GM18502 (cell line): ENCODE data around the gene CLIC1.

Experiments used
- ATAC-seq: cut with Tn5 transposase; IDR thresholded peaks from one replicate; pipeline ENCODE4 v1.9.1; 2021; ENCODE audit warnings: mild to moderate bottlenecking; ENCODE audit not compliant: unreplicated experiment, poor library complexity

Gene CLIC1

DNA sequence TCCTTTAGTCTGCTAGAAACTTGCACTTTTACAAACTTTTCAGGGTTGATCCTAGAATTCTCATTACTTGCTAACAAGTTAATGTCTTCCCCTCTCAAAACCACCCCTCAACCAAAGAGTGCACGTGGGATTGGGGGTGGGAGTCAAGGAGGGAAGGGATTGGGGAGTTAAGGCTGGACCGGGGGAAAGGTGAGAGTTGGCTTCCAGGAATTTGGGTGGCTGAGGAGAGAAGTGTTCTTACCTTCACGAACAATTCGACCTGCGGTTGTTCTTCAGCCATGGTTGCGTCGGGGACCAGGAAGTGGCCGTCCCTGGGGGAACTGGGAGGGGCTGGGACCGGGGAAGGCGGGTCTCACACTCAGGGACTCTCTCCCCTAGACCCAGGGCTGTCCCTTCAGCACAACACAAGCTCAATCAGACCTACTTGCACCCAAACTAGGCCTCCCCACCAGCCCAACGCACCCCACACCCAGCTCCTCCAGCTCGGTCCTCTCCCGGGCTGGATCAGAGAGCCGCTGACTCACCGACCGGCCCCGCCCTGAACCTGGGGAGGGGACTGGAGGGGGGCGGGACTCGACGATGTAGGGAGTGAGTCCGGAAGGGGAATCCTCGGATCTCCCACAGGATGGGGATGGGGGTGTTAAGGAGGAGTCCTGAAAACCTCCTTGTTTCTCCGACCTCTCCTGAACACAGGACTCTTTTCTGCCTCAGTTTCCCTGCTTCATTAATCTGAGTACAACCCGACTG is at the start of gene CLIC1:
Gene CLIC1, minus strand, starts transcription at position 510 of the 747 bp plus-strand sequence. Its CDS starts 230 bp downstream, at position 280.
- ATAC-seq: no peak

DNA sequence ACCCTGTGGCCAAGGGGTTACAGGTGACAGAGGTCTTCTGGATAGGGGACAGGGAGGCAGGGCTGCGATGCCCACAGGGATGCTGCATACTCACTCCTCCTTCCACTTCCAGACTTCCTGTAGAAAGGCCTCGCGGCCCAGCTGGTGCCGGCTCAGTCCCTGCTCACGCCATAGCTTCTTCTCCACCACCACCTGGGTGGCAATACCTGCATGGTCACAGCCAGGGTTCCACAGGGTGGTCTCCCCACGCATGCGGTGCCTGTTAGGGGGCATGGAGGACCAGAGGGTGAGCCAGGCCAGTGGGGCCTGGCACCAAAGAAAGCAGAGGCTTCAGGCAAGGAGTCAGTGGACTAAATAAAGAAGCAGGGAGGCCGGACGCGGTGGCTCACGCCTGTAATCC is 49.1 kb upstream of the CLIC1 start:
- no peak for ATAC-seq

DNA sequence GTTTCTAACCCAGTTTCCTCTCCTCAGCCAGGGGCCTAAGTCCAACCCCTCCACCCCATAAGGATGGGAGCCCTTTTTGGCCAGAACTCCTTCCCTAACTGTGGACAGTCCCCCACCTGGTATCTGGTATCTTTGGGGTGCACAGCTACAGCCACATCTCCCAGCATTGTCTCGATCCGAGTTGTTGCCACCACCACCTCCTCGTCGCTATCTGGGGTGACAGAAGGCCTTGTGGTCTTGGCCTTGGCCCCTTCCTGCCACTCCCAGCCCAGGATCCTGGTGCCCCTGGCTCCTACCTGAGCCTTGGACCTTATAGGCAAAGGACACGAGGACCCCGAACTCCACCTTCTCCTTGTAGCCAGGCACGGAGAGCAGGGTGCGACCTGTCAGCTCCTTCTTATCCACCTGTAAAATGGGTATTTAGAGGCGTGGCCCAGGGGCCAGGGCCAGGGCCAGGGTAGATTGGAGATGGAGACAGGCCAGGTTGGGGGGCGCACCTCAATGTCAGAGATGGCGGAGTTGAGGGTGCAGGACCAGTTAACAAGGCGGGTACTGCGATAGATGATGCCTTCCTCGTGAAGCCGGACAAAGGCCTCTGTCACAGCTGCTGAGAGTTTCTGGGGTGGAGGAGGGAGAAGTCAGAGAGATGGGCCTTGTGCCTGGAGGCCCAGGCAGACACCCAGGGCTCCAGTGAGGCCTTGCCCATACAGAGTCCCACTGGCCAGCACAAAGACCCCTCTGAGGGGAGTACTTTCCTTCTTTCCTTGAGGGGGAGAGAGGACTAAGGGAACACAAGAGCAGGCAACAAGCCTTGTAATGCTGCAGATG is 48.0 kb upstream of the CLIC1 start:
- no peak for ATAC-seq

DNA sequence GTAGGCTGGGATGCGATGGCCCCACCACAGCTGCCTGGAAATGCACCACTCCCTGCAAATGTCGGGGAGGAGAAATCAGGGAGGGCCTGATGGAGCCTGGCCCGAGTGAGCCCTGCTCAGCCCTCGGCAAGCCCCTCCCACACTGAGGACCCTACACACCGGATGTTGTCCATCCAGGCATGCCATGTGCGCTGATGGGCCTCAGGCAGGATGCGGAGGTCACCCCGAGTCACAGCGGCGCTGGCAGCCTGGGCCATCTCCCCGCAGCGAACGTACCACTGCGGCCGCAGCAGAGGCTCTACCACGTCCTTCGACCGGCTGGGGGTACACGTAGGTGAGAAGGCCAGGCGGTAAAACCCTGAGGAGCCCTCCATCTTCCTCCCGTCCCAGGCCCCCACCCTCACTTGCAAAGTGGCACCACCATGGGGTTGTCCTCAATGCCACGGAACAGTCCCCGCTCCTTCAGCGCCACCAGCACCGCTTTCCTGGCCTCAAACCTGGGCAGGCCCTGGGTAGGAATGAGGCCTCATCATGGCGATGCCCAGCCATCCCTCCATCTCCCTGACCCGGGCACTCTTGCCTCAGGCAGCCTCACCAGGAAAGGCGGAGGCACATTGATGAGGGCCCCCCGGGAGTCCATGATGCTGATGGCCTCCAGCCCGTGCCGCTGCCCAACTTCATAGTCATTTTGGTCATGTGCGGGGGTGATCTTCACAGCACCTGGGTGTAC is 46.0 kb upstream of the CLIC1 start:
- ATAC-seq: no peak

DNA sequence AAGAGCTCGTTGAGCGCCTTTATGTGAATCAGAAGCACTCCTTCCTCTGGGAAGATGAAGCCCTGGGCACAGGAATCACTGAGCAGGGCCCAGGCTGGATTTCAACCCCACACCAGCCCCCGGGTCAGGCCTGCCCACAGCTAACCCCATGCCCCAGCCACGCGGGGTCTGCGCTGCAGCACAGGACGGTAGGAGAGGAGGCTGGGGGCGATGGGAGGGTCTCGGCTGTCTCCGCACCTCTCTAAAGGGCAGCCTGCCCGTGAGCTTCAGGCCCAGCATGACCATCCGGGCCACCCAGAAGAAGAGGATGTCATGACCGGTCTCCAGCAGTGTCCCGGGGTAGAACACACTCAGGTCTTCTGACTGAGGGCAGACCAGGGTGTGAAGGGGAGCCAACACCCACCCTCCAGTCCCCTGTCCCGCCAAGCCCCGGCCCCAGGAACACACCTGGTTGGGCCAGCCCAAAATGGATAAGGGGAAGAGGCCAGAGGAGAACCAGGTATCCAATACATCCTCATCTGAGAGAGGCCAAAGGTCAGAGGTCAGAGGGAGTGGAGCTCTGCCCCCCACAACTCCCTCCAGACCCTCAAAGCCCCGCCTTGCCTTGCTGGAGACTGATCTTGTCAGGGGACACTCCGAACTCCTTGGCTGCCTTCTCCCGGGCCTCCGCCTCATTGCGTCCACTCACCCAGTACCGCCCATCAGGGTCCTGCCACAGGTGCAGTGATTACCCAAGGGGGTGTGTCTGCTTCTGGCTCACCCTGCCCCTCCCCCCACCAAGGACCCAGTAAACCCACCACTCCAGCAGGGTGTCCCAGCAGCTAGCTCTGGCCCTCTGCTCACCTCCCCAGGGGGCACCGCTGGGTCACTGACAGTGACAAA is 45.2 kb upstream of the CLIC1 start:
- ATAC-seq: no peak

DNA sequence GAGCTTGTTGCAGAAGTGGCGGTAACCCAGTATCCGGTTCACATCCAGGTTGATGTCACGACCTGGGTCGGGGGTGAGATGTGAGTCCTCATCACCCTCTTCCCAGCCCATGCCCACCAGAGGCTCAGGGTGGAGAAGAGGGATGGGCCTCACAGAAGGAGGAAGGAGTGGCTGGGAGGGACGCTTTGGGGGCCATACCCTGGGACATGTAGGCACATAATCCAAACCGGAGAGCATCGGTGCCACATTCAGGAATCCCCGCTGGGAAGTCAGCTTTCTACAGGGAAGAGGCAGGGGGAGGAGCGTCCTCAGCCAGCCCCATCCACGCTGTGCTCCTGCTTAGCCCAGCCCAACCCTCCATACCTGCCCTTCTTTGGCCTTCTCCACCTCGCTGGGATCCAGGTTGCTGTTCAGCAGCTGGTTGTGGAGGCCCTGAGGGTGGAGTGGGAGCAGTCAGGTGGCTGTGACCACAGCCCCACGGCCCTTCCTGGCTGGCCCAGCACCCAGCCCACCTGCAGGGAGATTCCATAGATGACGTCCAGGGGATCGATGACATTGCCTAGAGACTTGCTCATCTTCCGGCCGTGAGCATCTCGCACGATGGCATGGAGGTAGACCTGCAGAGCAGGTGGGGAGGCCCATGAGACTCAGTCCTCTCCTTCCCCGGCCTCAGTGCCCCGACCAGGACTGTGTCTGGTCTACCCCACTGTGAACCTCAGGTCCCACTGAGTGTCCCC is 44.3 kb upstream of the CLIC1 start:
- no peak for ATAC-seq

DNA sequence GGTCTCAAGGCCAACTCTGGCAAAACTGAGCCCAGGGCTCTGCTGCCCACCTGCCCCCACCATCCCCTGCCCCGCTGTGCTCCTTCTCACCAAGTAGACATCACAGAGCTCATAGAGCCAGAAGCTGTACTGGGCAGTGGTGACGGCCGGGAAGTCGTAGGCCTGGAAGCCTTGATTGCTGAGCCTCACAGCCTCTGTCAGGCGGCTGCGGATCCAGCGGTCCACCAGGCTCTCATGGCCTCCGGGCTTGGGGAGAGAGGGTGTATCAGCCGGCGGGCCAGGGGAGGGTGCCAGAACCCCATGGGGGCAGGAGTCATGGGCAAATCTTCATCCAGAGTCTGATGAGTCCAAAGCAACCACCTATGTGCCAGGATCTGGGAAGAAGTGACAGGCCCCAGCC is 43.6 kb upstream of the CLIC1 start:
- no peak for ATAC-seq

DNA sequence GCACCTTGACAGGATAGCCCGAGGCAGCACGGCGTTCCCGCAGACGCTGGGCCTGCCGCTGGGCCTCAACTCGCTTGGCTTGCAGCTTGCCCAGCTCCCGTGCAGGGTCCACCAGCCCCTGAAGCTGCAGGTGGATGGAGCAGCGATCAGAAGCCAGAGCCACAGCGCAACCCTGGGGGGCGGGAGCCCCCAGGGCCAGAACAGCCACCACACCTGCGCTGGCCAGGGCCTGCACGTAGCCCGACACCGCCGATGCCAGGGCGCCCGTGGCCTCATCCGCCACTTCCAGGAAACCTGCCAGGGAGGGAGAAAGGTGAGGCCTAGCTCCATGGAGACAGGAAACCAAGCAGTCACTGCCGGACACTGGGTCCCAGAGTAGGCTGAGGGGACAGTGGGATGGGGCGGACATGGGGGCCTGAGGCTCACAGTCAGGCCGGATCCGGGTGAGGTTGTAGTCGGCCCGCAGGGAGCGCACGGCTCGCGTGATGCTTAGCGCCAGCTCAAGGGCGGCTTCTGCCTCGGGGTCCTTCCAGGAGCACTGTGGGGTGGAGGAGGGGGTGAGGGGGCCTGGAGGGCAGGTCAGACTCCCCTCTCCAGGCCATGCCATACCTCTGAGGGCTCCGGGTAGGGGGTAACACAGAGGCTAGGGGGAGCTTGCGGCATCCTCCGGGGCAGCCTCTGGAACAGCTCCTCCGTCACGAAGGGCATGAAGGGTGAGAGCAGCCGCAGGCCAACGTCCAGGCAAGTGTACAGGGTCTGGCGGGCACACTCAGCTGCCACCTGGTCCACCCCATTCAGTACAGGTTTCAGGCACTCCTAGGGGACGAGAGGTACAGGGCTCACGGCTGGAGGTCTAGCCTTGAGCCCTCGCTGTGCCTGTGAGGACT is 42.9 kb upstream of the CLIC1 start:
- no peak for ATAC-seq

DNA sequence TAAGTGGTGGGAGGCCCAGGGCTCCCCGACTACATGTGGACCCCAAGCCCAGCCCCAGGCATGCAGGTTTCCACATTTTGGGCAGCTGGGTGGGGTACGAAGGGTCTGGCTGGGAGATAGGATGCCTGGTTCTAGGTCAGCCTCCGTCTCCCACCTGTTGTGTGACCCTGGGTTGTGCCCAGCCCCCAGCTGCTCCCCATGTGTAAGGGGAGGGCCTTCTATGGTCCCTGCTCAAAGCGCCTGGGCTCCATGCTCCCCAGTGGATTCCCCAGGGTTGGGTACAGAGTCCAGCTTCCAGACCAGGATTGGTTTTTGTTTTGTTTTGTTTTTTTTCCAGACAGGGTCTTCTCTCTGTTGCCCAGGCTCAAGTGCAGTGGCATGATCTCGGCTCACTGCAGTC is 41.9 kb upstream of the CLIC1 start:
- ATAC-seq: no peak

DNA sequence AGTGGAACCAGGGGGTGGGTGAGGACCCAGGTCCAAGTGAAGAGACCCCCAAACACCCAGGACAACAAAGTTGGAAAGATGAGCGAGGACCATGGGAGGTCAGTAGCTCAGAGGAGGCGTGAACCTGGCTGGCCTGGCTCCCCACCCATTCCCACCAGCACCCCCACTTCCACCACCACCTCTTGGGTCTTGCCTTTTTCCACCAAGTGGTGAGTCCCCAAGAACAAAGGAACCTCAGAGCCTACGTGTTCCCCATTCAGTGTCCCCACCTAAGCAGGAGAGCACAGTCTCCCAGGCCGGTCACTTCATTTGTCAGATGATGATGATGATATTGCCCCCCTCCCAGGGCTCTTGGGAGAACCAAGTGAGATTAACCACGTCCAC is 41.3 kb upstream of the CLIC1 start:
- no peak for ATAC-seq

DNA sequence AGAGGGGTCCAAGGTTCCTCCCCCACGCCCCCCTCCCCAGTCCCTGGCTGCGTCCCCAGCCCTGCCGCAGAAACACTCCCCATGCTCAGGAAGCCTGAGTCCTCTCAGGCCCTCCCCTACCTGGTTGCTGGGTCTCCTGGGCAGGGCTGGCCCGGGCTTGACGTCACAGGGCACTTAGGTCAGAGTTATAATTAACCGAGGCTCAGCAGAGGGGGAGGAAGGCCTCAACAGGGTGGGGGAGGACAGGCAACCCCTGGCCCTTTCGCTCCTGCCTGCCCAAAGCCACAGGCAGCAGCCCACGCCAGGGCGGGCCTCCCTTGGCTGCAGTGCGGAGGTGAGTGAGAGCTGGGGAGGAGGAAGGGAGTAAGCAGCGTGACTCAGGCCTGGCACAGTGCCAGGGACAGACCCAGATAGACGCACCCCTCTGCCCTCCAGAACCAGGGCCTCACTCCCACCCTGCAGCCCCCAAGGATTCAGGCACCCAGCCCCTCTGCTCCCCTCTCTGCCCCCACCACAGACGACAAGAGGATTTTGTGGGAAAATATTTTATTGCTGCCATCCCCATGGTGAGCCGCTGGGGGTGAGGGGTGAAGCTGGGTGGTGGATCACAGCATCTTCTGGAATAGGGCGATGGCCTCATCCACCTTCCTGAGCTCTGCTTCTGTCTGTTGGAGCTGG is 40.8 kb upstream of the CLIC1 start, which contains the start of gene VWA7:
Gene VWA7, minus strand, starts transcription at position 340 of the 678 bp plus-strand sequence. CDS start 549 bp downstream, outside the sequence.
- ATAC-seq: peak; percentile 77

DNA sequence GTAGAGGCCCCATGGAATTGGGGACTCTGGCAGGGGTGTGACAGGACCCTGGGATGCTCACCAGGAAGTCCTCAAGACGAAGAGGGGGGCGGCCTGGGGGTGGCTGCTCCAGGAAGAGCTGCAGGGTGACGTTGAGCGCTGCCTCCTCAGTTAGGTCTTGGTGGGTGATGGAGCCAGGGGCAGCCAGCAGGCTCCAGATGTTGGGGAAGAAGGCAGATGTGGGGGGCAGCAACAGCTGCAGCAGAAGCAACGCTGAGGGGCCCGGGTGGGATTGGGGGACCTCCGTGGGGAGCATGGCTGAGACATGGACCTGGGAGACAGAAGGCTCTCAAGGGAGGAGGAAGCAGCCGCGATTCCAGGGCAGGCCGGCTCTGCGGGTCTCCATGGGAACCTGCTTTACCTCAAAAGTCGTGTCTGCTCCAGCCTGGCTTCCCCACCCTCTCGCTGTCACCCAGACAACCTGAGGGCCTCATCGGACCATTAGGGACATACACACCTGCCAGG is 40.2 kb upstream of the CLIC1 start:
- ATAC-seq: peak; percentile 26

DNA sequence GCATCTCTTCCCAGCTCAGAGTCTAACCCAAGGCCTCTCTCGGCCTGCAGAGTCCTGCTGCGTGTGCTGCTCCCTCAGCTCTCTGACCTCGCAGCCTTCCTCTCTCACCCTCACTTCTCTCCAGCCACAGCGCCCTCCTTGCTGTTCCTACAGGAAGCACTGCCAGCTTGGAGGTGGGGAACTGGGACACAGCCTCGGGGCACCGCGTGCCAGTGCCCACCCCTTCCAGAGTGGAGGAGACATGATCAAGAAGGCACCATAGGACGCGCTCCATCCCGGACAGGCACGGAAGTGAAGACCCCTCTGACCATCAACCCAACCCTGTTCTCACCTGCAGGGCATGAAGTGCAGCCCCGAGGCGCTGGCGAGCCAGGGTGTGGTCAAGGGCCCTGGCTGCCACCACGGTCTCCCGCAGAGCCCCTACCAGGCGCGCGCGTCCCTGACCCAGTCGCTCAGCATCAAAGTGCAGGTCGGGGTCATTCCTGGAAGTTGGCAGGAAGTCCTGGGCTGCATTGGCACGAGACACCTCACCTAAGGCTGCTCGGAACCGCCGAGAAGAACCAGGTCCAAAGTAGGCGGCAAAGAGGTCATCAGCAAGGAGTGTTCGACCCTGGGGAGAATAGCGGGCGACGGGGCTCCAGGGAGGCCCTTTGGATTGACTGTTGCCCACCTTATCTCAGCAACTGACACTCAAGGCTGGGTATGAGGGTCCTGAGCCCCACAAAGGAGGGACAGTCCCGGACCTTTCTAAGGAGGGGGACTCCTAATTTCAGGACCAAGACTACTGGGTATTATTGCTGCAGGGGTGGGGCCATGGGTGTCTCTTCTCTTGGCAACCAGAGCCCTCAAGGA is 39.5 kb upstream of the CLIC1 start:
- no peak for ATAC-seq

DNA sequence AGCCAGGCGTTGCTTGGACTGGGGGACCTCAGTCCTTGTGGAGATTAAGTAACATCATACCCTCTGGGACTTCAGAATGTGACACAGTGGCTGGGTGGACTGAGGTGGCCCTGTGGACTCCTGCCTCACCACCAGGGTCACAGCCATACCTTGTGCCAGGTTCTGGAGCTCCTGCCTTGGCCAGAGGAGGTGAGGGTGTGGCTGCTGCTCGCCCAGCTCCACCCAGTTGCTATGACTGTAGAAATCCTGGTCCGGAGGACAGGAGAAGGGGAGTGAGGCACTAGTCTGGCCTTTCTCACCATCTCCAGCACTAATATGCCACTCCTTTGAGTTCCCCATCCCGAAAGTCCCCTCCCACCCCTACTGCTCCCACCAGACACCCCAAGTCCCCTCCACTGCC is 38.9 kb upstream of the CLIC1 start:
- no peak for ATAC-seq

DNA sequence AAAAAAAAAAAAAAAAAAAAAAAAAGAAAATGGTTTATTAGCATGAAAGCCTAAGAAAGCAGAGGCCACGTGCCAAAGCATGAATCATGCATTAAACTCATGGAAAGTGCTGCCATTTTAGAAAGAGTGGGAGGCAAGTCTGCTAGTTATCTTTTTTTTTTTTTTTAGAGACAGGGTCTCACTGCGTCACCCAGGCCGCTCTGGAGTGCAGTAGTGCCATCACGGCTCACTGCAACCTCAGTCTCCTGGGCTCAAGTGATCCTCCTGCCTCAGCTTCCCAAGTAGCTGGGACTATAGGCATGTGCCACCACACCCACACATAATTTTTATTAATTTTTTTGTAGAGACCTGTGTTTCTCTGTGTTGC is 35.6 kb upstream of the CLIC1 start:
- ATAC-seq: no peak

DNA sequence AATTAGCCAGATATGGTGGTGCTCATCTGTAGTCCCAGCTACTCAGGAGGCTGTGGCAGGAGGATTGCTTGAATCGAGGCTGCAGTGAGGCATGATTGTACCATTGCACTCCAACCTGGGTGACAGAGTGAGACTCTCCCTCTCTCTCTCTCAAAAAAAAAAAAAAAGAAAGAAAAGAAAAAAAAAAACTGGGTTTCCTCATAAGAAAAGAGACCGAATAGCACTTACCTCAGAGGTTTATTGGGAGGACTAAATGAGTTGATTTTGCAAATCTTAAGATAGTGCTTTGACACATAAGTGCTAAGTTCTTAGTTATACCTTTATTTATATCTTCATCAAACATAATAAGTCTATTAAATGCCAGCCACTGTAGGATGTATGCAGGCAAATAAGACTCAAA is 34.5 kb upstream of the CLIC1 start:
- no peak for ATAC-seq
